Fibroblast of lung (primary cell): Measurements from ENCODE around the gene EPS8L3. TPM values are rescaled to one million over a fixed set of nuclear protein-coding genes. Genes with fewer than 3 reads are reported as not detected.

Experiments used
- DNase-seq, 2 donors: peaks; one replicate each; pipeline versions ENCODE4 v3.0.0 to v3.0.0-alpha.2; 2010; ENCODE audit warnings: low read depth in 2 of 2
- H2AFZ ChIP-seq: 2 replicates; pipeline ENCODE4 v1.5.1; 2012; ENCODE audit warnings: low read length, control low read depth, inconsistent platforms
- H3K27ac ChIP-seq: 2 replicates; pipeline ENCODE4 v1.5.1; 2011; ENCODE audit warnings: low read length, control low read depth; ENCODE audit not compliant: insufficient read depth
- H3K27me3 ChIP-seq: 2 replicates; pipeline ENCODE4 v1.5.1; 2011; ENCODE audit warnings: mild to moderate bottlenecking, low read length; ENCODE audit not compliant: control insufficient read depth, insufficient read depth
- H3K36me3 ChIP-seq: 2 replicates; pipeline ENCODE4 v1.5.1; 2011; ENCODE audit warnings: low read length; ENCODE audit not compliant: control insufficient read depth, insufficient read depth
- H3K4me1 ChIP-seq: 2 replicates; pipeline ENCODE4 v1.5.1; 2011; ENCODE audit warnings: low read length; ENCODE audit not compliant: control insufficient read depth, insufficient read depth; ENCODE audit errors: extremely low read depth
- H3K4me2 ChIP-seq: 2 replicates; pipeline ENCODE4 v1.5.1; 2011; ENCODE audit warnings: low read length, control low read depth; ENCODE audit not compliant: insufficient read depth; ENCODE audit errors: extremely low read depth
- H3K4me3 ChIP-seq, 4 experiments: fragments of 200-600 bp in 1 of 4; sonication (generic) in 1 of 4; replicated peaks in 1 of 4; 2 replicates each; pipeline ENCODE4 v1.5.1; 2011 to 2016; ENCODE audit warnings: low read length in 4 of 4, low read depth in 3 of 4, mild to moderate bottlenecking in 3 of 4, control low read depth in 2 of 4, inconsistent platforms in 1 of 4, mixed read lengths in 1 of 4; ENCODE audit not compliant: insufficient read depth in 1 of 4; ENCODE audit errors: control extremely low read depth in 1 of 4
- H3K79me2 ChIP-seq: 2 replicates; pipeline ENCODE4 v1.5.1; 2012; ENCODE audit warnings: mild to moderate bottlenecking, low read length, inconsistent platforms; ENCODE audit not compliant: control insufficient read depth, insufficient read depth
- H3K9ac ChIP-seq: 2 replicates; pipeline ENCODE4 v1.5.1; 2011; ENCODE audit warnings: mild to moderate bottlenecking, low read length, control low read depth; ENCODE audit not compliant: insufficient read depth
- H3K9me3 ChIP-seq: 2 replicates; pipeline ENCODE4 v1.5.1; 2012; ENCODE audit warnings: low read depth, low read length; ENCODE audit not compliant: control insufficient read depth, insufficient read depth
- H4K20me1 ChIP-seq: 2 replicates; pipeline ENCODE4 v1.5.1; 2011; ENCODE audit warnings: low read length; ENCODE audit not compliant: control insufficient read depth, insufficient read depth; ENCODE audit errors: extremely low read depth
- EZH2 ChIP-seq: IDR thresholded peaks from 2 replicates; pipeline ENCODE4 v1.5.1; 2012; ENCODE audit warnings: low read length, control low read depth, mild to moderate bottlenecking; ENCODE audit errors: missing control alignments
- polyA plus RNA-seq, 2 donors: library from polyadenylated mRNA; depleted of rRNA in 1 of 2; stranded (reverse) in 1 of 2; unstranded in 1 of 2; fragments of >200 nt; gene quantifications; 2 replicates each; pipeline ENCODE4 v1.2.1, GENCODE V29; 2011 to 2012; ENCODE audit warnings: missing spikeins in 1 of 2
- total RNA-seq: library from RNA; depleted of rRNA; stranded (reverse); fragments of >200 nt; gene quantifications from 2 replicates; pipeline ENCODE4 v1.2.1, GENCODE V29; 2014
- TF ChIP-seq, protein P1 (sequence below), 2 donors: IDR thresholded peaks in 1 of 2; conservative IDR thresholded peaks in 1 of 2; 1 replicate in 1 of 2; 2 replicates in 1 of 2; pipeline ENCODE4 v1.5.1; 2011 to 2012; ENCODE audit warnings: low read length in 2 of 2, control low read depth in 1 of 2, inconsistent platforms in 1 of 2, low read depth in 1 of 2, mild to moderate bottlenecking in 1 of 2

The EPS8L3 gene
- total and polyA plus RNA-seq, 2 donors (not counting 1 experiment from before 2014, with no cell fraction given) = not detected

DNA sequence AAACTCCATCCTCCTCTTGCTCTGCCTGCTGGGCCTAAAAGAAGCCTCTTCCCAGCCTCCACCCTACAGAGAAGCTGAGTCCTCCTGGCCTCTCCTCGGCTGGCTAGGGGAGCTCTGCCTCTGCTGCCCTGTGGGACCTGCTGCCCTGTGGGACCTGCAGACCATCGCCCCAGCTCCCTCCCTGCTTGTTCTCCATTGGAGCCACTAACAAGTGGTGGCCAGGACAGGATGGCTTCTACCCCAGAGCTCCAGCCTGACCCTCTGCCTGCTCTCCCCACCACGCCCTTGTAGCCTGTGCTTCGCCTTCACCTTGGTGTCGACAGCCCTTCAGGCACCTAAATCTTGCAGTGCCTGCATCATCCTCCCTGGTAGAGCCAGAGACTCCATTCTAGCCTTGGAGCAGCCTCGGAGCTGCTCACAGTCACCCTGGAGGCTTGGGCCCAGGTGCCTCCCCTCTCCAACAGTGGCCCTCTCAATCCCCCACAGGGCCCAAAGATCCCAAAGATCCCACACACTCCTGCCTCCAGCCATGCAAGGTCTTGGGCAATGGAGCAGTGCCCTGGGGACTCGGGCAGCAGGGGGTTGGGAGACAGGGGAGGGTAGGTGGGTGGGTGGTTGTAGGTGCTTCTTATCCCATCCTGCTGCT lies 3.0 kb downstream of the EPS8L3 start:
- H3K4me3 ChIP-seq = no peak overlapping the region
- H4K20me1 ChIP-seq = no peaks in the 10 kb centered on the region
- no peak overlapping the region for H2AFZ ChIP-seq
- no peak overlapping the region for H3K27ac ChIP-seq
- H3K9me3 ChIP-seq = no peaks in the 10 kb centered on the region
- no peaks in the 10 kb centered on the region for H3K27me3 ChIP-seq
- H3K9ac ChIP-seq = no peak overlapping the region
- H3K4me2 ChIP-seq = no peak overlapping the region
- peaks cover 3% of the 10 kb centered on the region for H3K4me1 ChIP-seq
- TF ChIP-seq, protein P1, sequence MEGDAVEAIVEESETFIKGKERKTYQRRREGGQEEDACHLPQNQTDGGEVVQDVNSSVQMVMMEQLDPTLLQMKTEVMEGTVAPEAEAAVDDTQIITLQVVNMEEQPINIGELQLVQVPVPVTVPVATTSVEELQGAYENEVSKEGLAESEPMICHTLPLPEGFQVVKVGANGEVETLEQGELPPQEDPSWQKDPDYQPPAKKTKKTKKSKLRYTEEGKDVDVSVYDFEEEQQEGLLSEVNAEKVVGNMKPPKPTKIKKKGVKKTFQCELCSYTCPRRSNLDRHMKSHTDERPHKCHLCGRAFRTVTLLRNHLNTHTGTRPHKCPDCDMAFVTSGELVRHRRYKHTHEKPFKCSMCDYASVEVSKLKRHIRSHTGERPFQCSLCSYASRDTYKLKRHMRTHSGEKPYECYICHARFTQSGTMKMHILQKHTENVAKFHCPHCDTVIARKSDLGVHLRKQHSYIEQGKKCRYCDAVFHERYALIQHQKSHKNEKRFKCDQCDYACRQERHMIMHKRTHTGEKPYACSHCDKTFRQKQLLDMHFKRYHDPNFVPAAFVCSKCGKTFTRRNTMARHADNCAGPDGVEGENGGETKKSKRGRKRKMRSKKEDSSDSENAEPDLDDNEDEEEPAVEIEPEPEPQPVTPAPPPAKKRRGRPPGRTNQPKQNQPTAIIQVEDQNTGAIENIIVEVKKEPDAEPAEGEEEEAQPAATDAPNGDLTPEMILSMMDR (conservative IDR thresholded peaks at IDR 0.05 in 1 of 2, IDR thresholded peaks at IDR 0.05 in 1 of 2; ENCODE audit: low read depth in 1 of 2, low read length in 2 of 2) = no peak
- TF ChIP-seq EZH2 = no peak
- H3K36me3 ChIP-seq = no peaks in the 10 kb centered on the region
- DNase-seq = no peak
- H3K79me2 ChIP-seq = no peaks in the 10 kb centered on the region

DNA sequence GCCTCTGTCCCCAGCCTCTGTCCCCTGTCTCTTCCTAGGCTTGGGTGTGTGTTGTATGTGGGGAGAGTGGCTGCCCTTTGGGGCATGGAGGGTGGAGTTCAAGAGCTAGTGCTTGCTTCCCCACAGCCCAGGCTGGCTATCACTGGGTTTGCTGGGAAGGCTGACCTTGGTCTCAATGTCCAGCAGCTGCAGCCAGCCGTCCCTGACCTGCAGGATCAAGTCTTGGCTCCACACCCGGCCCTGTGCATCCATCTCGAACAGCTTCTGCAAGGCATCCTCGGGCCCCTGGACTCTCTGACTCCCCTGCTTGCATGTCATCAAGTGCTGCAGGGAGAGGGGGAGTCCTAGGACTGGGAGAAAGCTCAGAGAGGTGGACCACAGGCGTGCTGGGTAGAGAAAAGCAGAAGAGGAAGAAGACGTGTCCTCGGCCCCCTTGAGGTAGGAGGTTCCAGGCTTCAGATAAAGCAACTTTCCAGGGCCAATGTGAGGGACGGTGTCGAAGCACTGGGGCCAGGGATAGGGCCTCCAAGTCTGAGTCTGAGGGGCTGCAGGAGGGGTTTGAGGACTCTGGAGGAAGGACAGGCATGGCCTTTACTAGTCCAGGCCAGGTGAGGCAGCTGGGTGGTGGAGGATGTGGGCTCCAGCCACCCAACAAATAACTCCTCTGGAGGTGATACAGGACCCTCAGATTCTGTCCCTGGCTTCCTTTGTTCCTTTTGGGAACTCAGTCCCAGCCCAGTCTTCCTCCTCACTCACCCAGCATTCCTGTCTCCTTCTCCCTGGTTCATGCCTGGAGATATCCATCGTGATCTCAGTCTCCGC lies 4.0 kb downstream of the EPS8L3 start:
- Histone ChIP-seq H3K9ac (no peak overlapping the region), H3K9me3 (no peaks in the 10 kb centered on the region), H2AFZ (no peak overlapping the region), H3K4me1 (peaks cover 3% of the 10 kb centered on the region), H3K4me3 (no peak overlapping the region), H3K79me2 (no peaks in the 10 kb centered on the region), H3K4me2 (no peak overlapping the region), H3K36me3 (no peaks in the 10 kb centered on the region), H3K27me3 (no peaks in the 10 kb centered on the region), H3K27ac (no peak overlapping the region), H4K20me1 (no peaks in the 10 kb centered on the region)
- DNase-seq = no peak
- TF ChIP-seq, protein P1 (conservative IDR thresholded peaks at IDR 0.05 in 1 of 2, IDR thresholded peaks at IDR 0.05 in 1 of 2; ENCODE audit: low read depth in 1 of 2, low read length in 2 of 2) = no peak
- no peak for TF ChIP-seq EZH2

- Histone ChIP-seq H3K4me1 (peaks cover under 1% of the 10 kb centered on the region), H3K4me3 (no peak overlapping the region), H3K36me3 (no peaks in the 10 kb centered on the region), H3K79me2 (no peaks in the 10 kb centered on the region), H2AFZ (no peak overlapping the region), H3K9me3 (no peaks in the 10 kb centered on the region), H3K27ac (no peak overlapping the region), H3K4me2 (no peak overlapping the region), H3K27me3 (no peaks in the 10 kb centered on the region), H4K20me1 (no peaks in the 10 kb centered on the region), H3K9ac (no peak overlapping the region)
- TF ChIP-seq, protein P1 (conservative IDR thresholded peaks at IDR 0.05 in 1 of 2, IDR thresholded peaks at IDR 0.05 in 1 of 2; ENCODE audit: low read depth in 1 of 2, low read length in 2 of 2) = no peak
- no peak for TF ChIP-seq EZH2
- DNase-seq = no peak
These were observed 5.6 kb downstream of the EPS8L3 start for GRCh38 chr1:109757936-109758786.
